Measurements from ENCODE around the gene GMNC.

DNA sequence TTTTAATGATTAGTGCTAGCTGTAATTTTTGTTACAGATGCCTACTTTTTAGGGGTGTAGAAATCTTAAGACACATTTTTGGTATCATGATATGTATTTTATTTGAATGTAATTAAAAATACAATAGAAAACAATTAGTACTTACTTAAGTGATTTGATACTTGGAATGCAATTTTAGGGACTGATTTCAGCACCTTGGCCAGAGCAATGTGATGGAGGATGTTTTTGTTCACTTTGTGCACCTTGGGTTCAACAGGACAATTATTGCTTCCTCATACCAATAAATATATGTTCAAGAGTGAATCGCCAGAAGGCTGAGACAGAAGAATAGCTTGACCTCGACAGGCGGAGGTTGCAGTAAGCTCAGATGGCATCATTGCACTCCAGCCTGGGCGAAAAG is 22.3 kb downstream of the GMNC start:
- TF ChIP-seq, protein P1, sequence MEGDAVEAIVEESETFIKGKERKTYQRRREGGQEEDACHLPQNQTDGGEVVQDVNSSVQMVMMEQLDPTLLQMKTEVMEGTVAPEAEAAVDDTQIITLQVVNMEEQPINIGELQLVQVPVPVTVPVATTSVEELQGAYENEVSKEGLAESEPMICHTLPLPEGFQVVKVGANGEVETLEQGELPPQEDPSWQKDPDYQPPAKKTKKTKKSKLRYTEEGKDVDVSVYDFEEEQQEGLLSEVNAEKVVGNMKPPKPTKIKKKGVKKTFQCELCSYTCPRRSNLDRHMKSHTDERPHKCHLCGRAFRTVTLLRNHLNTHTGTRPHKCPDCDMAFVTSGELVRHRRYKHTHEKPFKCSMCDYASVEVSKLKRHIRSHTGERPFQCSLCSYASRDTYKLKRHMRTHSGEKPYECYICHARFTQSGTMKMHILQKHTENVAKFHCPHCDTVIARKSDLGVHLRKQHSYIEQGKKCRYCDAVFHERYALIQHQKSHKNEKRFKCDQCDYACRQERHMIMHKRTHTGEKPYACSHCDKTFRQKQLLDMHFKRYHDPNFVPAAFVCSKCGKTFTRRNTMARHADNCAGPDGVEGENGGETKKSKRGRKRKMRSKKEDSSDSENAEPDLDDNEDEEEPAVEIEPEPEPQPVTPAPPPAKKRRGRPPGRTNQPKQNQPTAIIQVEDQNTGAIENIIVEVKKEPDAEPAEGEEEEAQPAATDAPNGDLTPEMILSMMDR (IDR thresholded peaks at IDR 0.05 in 2 of 3, conservative IDR thresholded peaks at IDR 0.05 in 1 of 3; ENCODE audit: control insufficient read depth in 2 of 3, extremely low read depth in 1 of 3, insufficient read depth in 1 of 3, low read depth in 3 of 3, low read length in 3 of 3), result no peak
- TF ChIP-seq, protein P2, sequence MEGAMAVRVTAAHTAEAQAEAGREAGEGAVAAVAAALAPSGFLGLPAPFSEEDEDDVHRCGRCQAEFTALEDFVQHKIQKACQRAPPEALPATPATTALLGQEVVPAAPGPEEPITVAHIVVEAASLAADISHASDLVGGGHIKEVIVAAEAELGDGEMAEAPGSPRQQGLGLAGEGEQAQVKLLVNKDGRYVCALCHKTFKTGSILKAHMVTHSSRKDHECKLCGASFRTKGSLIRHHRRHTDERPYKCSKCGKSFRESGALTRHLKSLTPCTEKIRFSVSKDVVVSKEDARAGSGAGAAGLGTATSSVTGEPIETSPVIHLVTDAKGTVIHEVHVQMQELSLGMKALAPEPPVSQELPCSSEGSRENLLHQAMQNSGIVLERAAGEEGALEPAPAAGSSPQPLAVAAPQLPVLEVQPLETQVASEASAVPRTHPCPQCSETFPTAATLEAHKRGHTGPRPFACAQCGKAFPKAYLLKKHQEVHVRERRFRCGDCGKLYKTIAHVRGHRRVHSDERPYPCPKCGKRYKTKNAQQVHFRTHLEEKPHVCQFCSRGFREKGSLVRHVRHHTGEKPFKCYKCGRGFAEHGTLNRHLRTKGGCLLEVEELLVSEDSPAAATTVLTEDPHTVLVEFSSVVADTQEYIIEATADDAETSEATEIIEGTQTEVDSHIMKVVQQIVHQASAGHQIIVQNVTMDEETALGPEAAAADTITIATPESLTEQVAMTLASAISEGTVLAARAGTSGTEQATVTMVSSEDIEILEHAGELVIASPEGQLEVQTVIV (IDR thresholded peaks at IDR 0.05; ENCODE audit: borderline replicate concordance, partially characterized antibody), result no peak
- no peak for TF ChIP-seq POLR2A (IDR thresholded peaks at IDR 0.05; ENCODE audit: low read depth, low read length)
- TF ChIP-seq, protein P3, sequence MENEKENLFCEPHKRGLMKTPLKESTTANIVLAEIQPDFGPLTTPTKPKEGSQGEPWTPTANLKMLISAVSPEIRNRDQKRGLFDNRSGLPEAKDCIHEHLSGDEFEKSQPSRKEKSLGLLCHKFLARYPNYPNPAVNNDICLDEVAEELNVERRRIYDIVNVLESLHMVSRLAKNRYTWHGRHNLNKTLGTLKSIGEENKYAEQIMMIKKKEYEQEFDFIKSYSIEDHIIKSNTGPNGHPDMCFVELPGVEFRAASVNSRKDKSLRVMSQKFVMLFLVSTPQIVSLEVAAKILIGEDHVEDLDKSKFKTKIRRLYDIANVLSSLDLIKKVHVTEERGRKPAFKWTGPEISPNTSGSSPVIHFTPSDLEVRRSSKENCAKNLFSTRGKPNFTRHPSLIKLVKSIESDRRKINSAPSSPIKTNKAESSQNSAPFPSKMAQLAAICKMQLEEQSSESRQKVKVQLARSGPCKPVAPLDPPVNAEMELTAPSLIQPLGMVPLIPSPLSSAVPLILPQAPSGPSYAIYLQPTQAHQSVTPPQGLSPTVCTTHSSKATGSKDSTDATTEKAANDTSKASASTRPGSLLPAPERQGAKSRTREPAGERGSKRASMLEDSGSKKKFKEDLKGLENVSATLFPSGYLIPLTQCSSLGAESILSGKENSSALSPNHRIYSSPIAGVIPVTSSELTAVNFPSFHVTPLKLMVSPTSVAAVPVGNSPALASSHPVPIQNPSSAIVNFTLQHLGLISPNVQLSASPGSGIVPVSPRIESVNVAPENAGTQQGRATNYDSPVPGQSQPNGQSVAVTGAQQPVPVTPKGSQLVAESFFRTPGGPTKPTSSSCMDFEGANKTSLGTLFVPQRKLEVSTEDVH (IDR thresholded peaks at IDR 0.05; ENCODE audit: low read depth, partially characterized antibody), result no peak
- no peak for TF ChIP-seq KDM1A (IDR thresholded peaks at IDR 0.05; ENCODE audit: borderline replicate concordance)
- TF ChIP-seq, protein P4, sequence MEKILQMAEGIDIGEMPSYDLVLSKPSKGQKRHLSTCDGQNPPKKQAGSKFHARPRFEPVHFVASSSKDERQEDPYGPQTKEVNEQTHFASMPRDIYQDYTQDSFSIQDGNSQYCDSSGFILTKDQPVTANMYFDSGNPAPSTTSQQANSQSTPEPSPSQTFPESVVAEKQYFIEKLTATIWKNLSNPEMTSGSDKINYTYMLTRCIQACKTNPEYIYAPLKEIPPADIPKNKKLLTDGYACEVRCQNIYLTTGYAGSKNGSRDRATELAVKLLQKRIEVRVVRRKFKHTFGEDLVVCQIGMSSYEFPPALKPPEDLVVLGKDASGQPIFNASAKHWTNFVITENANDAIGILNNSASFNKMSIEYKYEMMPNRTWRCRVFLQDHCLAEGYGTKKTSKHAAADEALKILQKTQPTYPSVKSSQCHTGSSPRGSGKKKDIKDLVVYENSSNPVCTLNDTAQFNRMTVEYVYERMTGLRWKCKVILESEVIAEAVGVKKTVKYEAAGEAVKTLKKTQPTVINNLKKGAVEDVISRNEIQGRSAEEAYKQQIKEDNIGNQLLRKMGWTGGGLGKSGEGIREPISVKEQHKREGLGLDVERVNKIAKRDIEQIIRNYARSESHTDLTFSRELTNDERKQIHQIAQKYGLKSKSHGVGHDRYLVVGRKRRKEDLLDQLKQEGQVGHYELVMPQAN (conservative IDR thresholded peaks at IDR 0.05), result no peak

Measured in GM12878 (cell line).